ENCODE results near the gene DLG2.

DNA sequence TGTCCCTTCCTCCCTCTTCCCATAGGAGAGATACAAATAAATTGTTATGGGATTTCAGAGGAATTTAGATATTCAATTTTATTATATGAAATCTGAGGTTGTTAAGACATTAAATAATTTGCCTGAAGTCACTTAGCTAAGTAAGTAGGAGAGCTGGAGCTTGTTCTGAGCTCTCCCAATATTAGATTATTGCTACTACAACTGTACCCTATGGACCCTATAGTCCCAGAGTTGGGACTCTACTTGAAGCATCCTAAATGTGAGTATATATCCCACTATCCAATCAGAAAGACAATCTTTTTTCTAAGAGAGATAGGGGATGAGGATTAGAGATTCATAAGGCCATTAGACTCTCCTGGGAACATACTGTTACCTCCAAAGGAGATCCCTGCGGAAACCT, 1130.0 kb downstream of the DLG2 start:
- TF ChIP-seq, protein P1, sequence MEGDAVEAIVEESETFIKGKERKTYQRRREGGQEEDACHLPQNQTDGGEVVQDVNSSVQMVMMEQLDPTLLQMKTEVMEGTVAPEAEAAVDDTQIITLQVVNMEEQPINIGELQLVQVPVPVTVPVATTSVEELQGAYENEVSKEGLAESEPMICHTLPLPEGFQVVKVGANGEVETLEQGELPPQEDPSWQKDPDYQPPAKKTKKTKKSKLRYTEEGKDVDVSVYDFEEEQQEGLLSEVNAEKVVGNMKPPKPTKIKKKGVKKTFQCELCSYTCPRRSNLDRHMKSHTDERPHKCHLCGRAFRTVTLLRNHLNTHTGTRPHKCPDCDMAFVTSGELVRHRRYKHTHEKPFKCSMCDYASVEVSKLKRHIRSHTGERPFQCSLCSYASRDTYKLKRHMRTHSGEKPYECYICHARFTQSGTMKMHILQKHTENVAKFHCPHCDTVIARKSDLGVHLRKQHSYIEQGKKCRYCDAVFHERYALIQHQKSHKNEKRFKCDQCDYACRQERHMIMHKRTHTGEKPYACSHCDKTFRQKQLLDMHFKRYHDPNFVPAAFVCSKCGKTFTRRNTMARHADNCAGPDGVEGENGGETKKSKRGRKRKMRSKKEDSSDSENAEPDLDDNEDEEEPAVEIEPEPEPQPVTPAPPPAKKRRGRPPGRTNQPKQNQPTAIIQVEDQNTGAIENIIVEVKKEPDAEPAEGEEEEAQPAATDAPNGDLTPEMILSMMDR (IDR thresholded peaks at IDR 0.05), result no peak
- no peak for TF ChIP-seq ZFX (IDR thresholded peaks at IDR 0.05; ENCODE audit: borderline replicate concordance)

Data from 22Rv1 (cell line).